Thoracic aorta (tissue), 2 donors: ENCODE measurements around the gene DNTT. TPM values are rescaled to one million over a fixed set of nuclear protein-coding genes. Genes with fewer than 3 reads are reported as not detected.

ENCODE experiments used
- ATAC-seq: fragments of 150-250 bp; one replicate; pipeline ENCODE4 v1.8.0; 2017; ENCODE audit warnings: low read depth; ENCODE audit not compliant: insufficient number of reproducible peaks, low FRiP score
- DNase-seq: peaks from one replicate; pipeline ENCODE4 v3.0.0-alpha.2; 2020; ENCODE audit warnings: low spot score
- H3K27ac ChIP-seq, 2 donors: fragments of 200-600 bp; sonication (generic); 1 replicate in 1 of 2; 2 replicates in 1 of 2; pipeline ENCODE4 v1.5.1; 2016; ENCODE audit warnings: mild to moderate bottlenecking in 2 of 2, moderate library complexity in 2 of 2
- H3K27me3 ChIP-seq: fragments of 200-600 bp; sonication (generic); replicated peaks from 2 replicates; pipeline ENCODE4 v1.6.0; 2016; ENCODE audit warnings: mild to moderate bottlenecking; ENCODE audit not compliant: insufficient read depth
- H3K36me3 ChIP-seq: fragments of 200-600 bp; sonication (generic); one replicate; pipeline ENCODE4 v1.5.1; 2016
- H3K4me1 ChIP-seq, 2 donors: fragments of 200-600 bp; sonication (generic); 1 replicate in 1 of 2; 2 replicates in 1 of 2; pipeline versions ENCODE4 v1.5.1 to v1.6.0; 2016; ENCODE audit warnings: low read depth in 2 of 2, mild to moderate bottlenecking in 1 of 2; ENCODE audit not compliant: control insufficient read depth in 1 of 2
- H3K4me3 ChIP-seq: fragments of 200-600 bp; sonication (generic); 2 replicates; pipeline ENCODE4 v1.5.1; 2016; ENCODE audit warnings: mild to moderate bottlenecking
- H3K9me3 ChIP-seq: fragments of 200-600 bp; sonication (generic); 2 replicates; pipeline ENCODE4 v1.5.1; 2016
- CTCF ChIP-seq: fragments of 200-600 bp; sonication (generic); IDR thresholded peaks from one replicate; pipeline ENCODE4 v1.5.1; 2019; ENCODE audit warnings: antibody characterized with exemption
- total RNA-seq, 2 donors: library from RNA; depleted of rRNA; stranded (reverse); fragments of >200 nt; gene quantifications; one replicate each; pipeline versions ENCODE4 v1.1.0 to v1.2.3, GENCODE V29; 2016

The DNTT gene
- total RNA-seq, 2 donors from 2014 or later, result not detected

GRCh38 chr10:96297486-96297885 lies 6.7 kb upstream of the DNTT start:
- Histone ChIP-seq H3K27me3 (no peaks in the 10 kb centered on the region), H3K4me1 (peaks cover 0 to 7% of the 10 kb centered on the region in 2 donors), H3K9me3 (no peaks in the 10 kb centered on the region), H3K27ac (no peak overlapping the region), H3K4me3 (no peak overlapping the region), H3K36me3 (no peaks in the 10 kb centered on the region)
- DNase-seq, result no peak
- TF ChIP-seq CTCF, result no peak
- no peak for ATAC-seq

- no peak for DNase-seq
- peaks cover 0 to 7% of the 10 kb centered on the region in 2 donors for H3K4me1 ChIP-seq
Observed at GRCh38 chr10:96298362-96298761, 5.9 kb upstream of the DNTT start.

GRCh38 chr10:96299383-96299782 lies 4.9 kb upstream of the DNTT start:
- Histone ChIP-seq H3K27me3 (no peaks in the 10 kb centered on the region), H3K36me3 (no peaks in the 10 kb centered on the region), H3K9me3 (no peaks in the 10 kb centered on the region), H3K4me1 (peaks cover 0 to 7% of the 10 kb centered on the region in 2 donors), H3K27ac (no peak overlapping the region), H3K4me3 (peak overlapping the region; percentile 33)
- no peak for TF ChIP-seq CTCF
- ATAC-seq (no peak), DNase-seq (no peak)

More at GRCh38 chr10:96298362-96298761, 5.9 kb upstream of the DNTT start:
- no peak overlapping the region for H3K4me3 ChIP-seq
- TF ChIP-seq CTCF, result no peak
- H3K36me3 ChIP-seq, result no peaks in the 10 kb centered on the region
- H3K27ac ChIP-seq, result no peak overlapping the region
- H3K9me3 ChIP-seq, result no peaks in the 10 kb centered on the region
- no peak for ATAC-seq
- H3K27me3 ChIP-seq, result no peaks in the 10 kb centered on the region

- no peak for DNase-seq
- Histone ChIP-seq H3K27me3 (no peaks in the 10 kb centered on the region), H3K4me1 (peaks cover 0 to 7% of the 10 kb centered on the region in 2 donors), H3K4me3 (no peak overlapping the region), H3K27ac (no peak overlapping the region), H3K9me3 (no peaks in the 10 kb centered on the region), H3K36me3 (no peaks in the 10 kb centered on the region)
- ATAC-seq, result no peak
- TF ChIP-seq CTCF, result no peak
Observed at GRCh38 chr10:96301616-96302015, 2.6 kb upstream of the DNTT start.

GRCh38 chr10:96305019-96305418 lies 785 bp downstream of the DNTT start:
- Histone ChIP-seq H3K27ac (no peak overlapping the region), H3K27me3 (no peaks in the 10 kb centered on the region), H3K4me3 (no peak overlapping the region), H3K9me3 (no peaks in the 10 kb centered on the region), H3K36me3 (no peaks in the 10 kb centered on the region), H3K4me1 (peaks cover 8 to 13% of the 10 kb centered on the region in 2 donors)
- ATAC-seq (no peak), DNase-seq (no peak)
- TF ChIP-seq CTCF, result no peak
